OCI-LY7 (cell line): ENCODE data around the gene TMEM165. TPM values are rescaled to one million over a fixed set of nuclear protein-coding genes. Genes with fewer than 3 reads are reported as not detected.

Experiments
- BruUV-seq: library from RNA; stranded (reverse); fragments of 400-500 nt; replicated peaks from 2 replicates; lab custom pipeline; 2021; lab: Mats Ljungman, UMichigan
- CTCF ChIA-PET: fragments of 300-600 bp; sonication (Branson Sonifier 250); formaldehyde crosslinking; loops from one replicate; lab custom pipeline; 2022; ENCODE audit warnings: antibody characterized with exemption; ENCODE audit not compliant: unreplicated experiment; lab: Charles Lee
- POLR2A ChIA-PET: fragments of 300-600 bp; sonication (Branson Sonifier 250); formaldehyde crosslinking; loops from one replicate; lab custom pipeline; 2022; ENCODE audit warnings: antibody characterized with exemption; lab: Charles Lee
- DNase-seq: peaks from one replicate; pipeline ENCODE4 v3.0.0-alpha.2; 2015; ENCODE audit warnings: low spot score
- H2AFZ ChIP-seq: fragments of 200-600 bp; sonication (generic), shearing (Covaris generic); 2 replicates; pipeline ENCODE4 v1.6.1; 2014; ENCODE audit warnings: mild to moderate bottlenecking, antibody characterized with exemption, low read length, moderate library complexity
- H3K27ac ChIP-seq: fragments of 200-600 bp; sonication (generic); 2 replicates; pipeline ENCODE4 v1.5.1; 2014; ENCODE audit warnings: mixed run types, low read depth, mild to moderate bottlenecking, moderate library complexity, low read length, inconsistent platforms; ENCODE audit not compliant: poor library complexity, severe bottlenecking
- H3K36me3 ChIP-seq: fragments of 200-600 bp; sonication (generic); 2 replicates; pipeline ENCODE4 v1.6.1; 2014; ENCODE audit warnings: mild to moderate bottlenecking, antibody characterized with exemption, low read length, moderate library complexity, mixed read lengths; ENCODE audit not compliant: insufficient read depth
- H3K4me1 ChIP-seq: fragments of 200-600 bp; sonication (generic); 2 replicates; pipeline ENCODE4 v1.5.1; 2014; ENCODE audit warnings: mild to moderate bottlenecking, low read length; ENCODE audit not compliant: insufficient read depth, poor library complexity, severe bottlenecking
- H3K4me2 ChIP-seq: fragments of 200-600 bp; sonication (generic); 2 replicates; pipeline ENCODE4 v1.6.1; 2014; ENCODE audit warnings: mild to moderate bottlenecking, low read length
- H3K4me3 ChIP-seq: fragments of 200-600 bp; sonication (generic); 2 replicates; pipeline ENCODE4 v1.5.1; 2014; ENCODE audit warnings: mild to moderate bottlenecking, low read depth, low read length; ENCODE audit not compliant: poor library complexity, severe bottlenecking
- H3K79me2 ChIP-seq: fragments of 200-600 bp; sonication (generic); 2 replicates; pipeline ENCODE4 v1.6.1; 2016; ENCODE audit warnings: low read depth, mild to moderate bottlenecking, low read length, moderate library complexity, mixed read lengths; ENCODE audit not compliant: insufficient read depth
- H3K9me2 ChIP-seq: fragments of 200-600 bp; sonication (generic); 2 replicates; pipeline ENCODE4 v1.6.1; 2016; ENCODE audit warnings: mild to moderate bottlenecking, low read length, mixed read lengths; ENCODE audit not compliant: insufficient read depth
- H3K9me3 ChIP-seq: fragments of 200-600 bp; sonication (generic); 2 replicates; pipeline ENCODE4 v1.6.1; 2014; ENCODE audit warnings: mild to moderate bottlenecking, mixed run types, low read length, mixed read lengths
- H4K20me1 ChIP-seq: fragments of 200-600 bp; sonication (generic); 2 replicates; pipeline ENCODE4 v1.6.1; 2014; ENCODE audit warnings: mild to moderate bottlenecking, antibody characterized with exemption, low read length, moderate library complexity, mixed read lengths; ENCODE audit not compliant: insufficient read depth
- CTCF ChIP-seq: fragments of 200-600 bp; sonication (generic); conservative IDR thresholded peaks from 2 replicates; pipeline ENCODE4 v1.5.1; 2014; ENCODE audit warnings: mild to moderate bottlenecking, antibody characterized with exemption, low read length, moderate library complexity, mixed read lengths
- EZH2phosphoT487 ChIP-seq: fragments of 200-600 bp; sonication (generic); IDR thresholded peaks from 2 replicates; pipeline ENCODE4 v1.6.1; 2018; ENCODE audit warnings: low read depth, borderline replicate concordance, mild to moderate bottlenecking, mixed run types, antibody characterized with exemption, low read length, moderate library complexity, mixed read lengths
- intact Hi-C: fragments of 100-400 bp; cut with micrococcal nuclease; formaldehyde crosslinking; loops from one replicate; pipeline ENCODE4 v1.10.0; 2022; ENCODE audit not compliant: unreplicated experiment
- total RNA-seq, 2 experiments: library from RNA; depleted of rRNA in 1 of 2; stranded (reverse); fragments of >200 nt in 1 of 2; shearing (Covaris generic) in 1 of 2; gene quantifications; 2 replicates each; pipeline ENCODE4 v1.2.3, GENCODE V29; 2014 to 2022

TMEM165 gene
- total RNA-seq, 2 experiments from 2014 or later, result 70.8 to 86.1 TPM

GRCh38 chr4:55437356-55437796 lies 41.6 kb downstream of the TMEM165 start:
- no peak overlapping the region for H3K27ac ChIP-seq
- no peak overlapping the region for H3K4me2 ChIP-seq
- H3K9me2 ChIP-seq, result no peaks in the 10 kb centered on the region
- intact Hi-C loops, result no loop called here
- H2AFZ ChIP-seq, result no peak overlapping the region
- no peak overlapping the region for H3K4me3 ChIP-seq
- no peaks in the 10 kb centered on the region for H3K4me1 ChIP-seq
- TF ChIP-seq CTCF (no peak), EZH2phosphoT487 (no peak)
- H4K20me1 ChIP-seq, result no peaks in the 10 kb centered on the region; the same call in 1 of the 2 replicates
- DNase-seq, result no peak
- ChIA-PET CTCF (no interaction called here), POLR2A (interaction anchor here (0.5 to 2.0 kb wide), 9 partner anchors 20 to 1126 kb away, joined by 3 to 6 read pairs (median 4); no protein-coding TSS in a partner anchor)
- H3K36me3 ChIP-seq, result peaks cover 49% of the 10 kb centered on the region
- H3K9me3 ChIP-seq, result no peaks in the 10 kb centered on the region
- no peaks in the 10 kb centered on the region for H3K79me2 ChIP-seq
- no TSS peak for BruUV-seq

DNA sequence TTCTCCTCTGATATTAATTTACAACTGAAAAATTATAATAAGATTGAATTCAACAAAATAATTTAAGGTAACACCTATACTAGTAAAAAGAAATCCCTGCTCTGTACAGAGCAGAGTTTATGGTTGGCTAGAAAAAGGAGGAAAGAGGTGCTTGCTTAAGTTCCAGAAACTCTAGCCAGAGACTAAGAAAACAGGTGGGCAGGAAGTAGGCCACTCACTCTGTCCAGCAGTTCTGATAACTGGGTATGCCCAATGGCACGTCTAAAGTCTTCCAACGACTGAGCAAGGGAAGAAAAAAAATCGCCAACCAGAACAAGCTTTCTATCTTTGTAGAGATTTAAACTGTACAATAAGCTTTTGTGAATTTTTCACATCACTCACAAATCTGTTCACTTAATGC lies 42.1 kb downstream of the TMEM165 start:
- Histone ChIP-seq H3K9me3 (no peaks in the 10 kb centered on the region), H3K36me3 (peaks cover 45% of the 10 kb centered on the region), H3K27ac (no peak overlapping the region), H3K4me2 (no peak overlapping the region), H3K4me3 (no peak overlapping the region), H3K79me2 (no peaks in the 10 kb centered on the region), H3K4me1 (no peaks in the 10 kb centered on the region), H4K20me1 (no peaks in the 10 kb centered on the region; the same call in 1 of the 2 replicates), H3K9me2 (no peaks in the 10 kb centered on the region), H2AFZ (no peak overlapping the region)
- ChIA-PET POLR2A (interaction anchor here (0.5 to 2.0 kb wide), 5 partner anchors 27 to 103 kb away, joined by 3 to 6 read pairs (median 3); no protein-coding TSS in a partner anchor), CTCF (no interaction called here)
- no peak for DNase-seq
- intact Hi-C loops, result no loop called here
- no peak for TF ChIP-seq CTCF
- no peak for TF ChIP-seq EZH2phosphoT487
- no TSS peak for BruUV-seq

- H3K9me2 ChIP-seq, result no peaks in the 10 kb centered on the region
- no peaks in the 10 kb centered on the region for H3K79me2 ChIP-seq
- no TSS peak for BruUV-seq
- H3K4me3 ChIP-seq, result no peak overlapping the region
- no peaks in the 10 kb centered on the region for H3K9me3 ChIP-seq
- POLR2A ChIA-PET, result interaction anchor here (0.7 to 2.0 kb wide), 4 partner anchors 20 to 48 kb away, joined by 3 to 5 read pairs (median 3); no protein-coding TSS in a partner anchor
- H3K36me3 ChIP-seq, result peaks cover 40% of the 10 kb centered on the region
- CTCF ChIA-PET, result no interaction called here
- intact Hi-C loops, result no loop called here
- no peak overlapping the region for H3K27ac ChIP-seq
- DNase-seq, result no peak
- H3K4me2 ChIP-seq, result no peak overlapping the region
- no peak for TF ChIP-seq CTCF
- TF ChIP-seq EZH2phosphoT487, result no peak
- H4K20me1 ChIP-seq, result no peaks in the 10 kb centered on the region; the same call in 1 of the 2 replicates
- no peaks in the 10 kb centered on the region for H3K4me1 ChIP-seq
- no peak overlapping the region for H2AFZ ChIP-seq
Measured at GRCh38 chr4:55438314-55438713, 42.6 kb downstream of the TMEM165 start.
